ENCODE measurements around the gene EPHA3. TPM values are rescaled to one million over a fixed set of nuclear protein-coding genes. Genes with fewer than 3 reads are reported as not detected.

The EPHA3 gene
- total RNA-seq, 4 donors from 2014 or later, result 0.85 to 1.4 (median 0.96) TPM

GRCh38 chr3:89434621-89435380, 327.4 kb downstream of the EPHA3 start:
- no peak overlapping the region for H3K27ac ChIP-seq
- no peak for TF ChIP-seq POLR2A (IDR thresholded peaks at IDR 0.05)
- TF ChIP-seq POLR2AphosphoS5 (IDR thresholded peaks at IDR 0.05), result no peak
- no peak for TF ChIP-seq EP300 (IDR thresholded peaks at IDR 0.05)
- TF ChIP-seq CTCF (IDR thresholded peaks at IDR 0.05), result no peak
- no peak for DNase-seq (ENCODE audit: low spot score in 2 of 2)

GRCh38 chr3:89436846-89437245, 329.4 kb downstream of the EPHA3 start:
- H3K4me1 ChIP-seq, result no peaks in the 10 kb centered on the region
- no peak for DNase-seq (ENCODE audit: low spot score in 2 of 2)
- H3K27me3 ChIP-seq, result no peaks in the 10 kb centered on the region
- no peaks in the 10 kb centered on the region for H3K36me3 ChIP-seq
- no peak overlapping the region for H3K4me3 ChIP-seq
- 68% methylated on average over 3 of the region's 3 CpGs for WGBS
- no peak overlapping the region for H3K27ac ChIP-seq
- no peak for TF ChIP-seq CTCF (IDR thresholded peaks at IDR 0.05)
- no peak for TF ChIP-seq POLR2A (IDR thresholded peaks at IDR 0.05)
- no peak for TF ChIP-seq EP300 (IDR thresholded peaks at IDR 0.05)
- no peak for TF ChIP-seq POLR2AphosphoS5 (IDR thresholded peaks at IDR 0.05)
- H3K9me3 ChIP-seq, result no peaks in the 10 kb centered on the region

More at GRCh38 chr3:89434621-89435380, 327.4 kb downstream of the EPHA3 start:
- no peaks in the 10 kb centered on the region for H3K36me3 ChIP-seq
- H3K4me1 ChIP-seq, result no peaks in the 10 kb centered on the region
- WGBS, result 69% methylated on average over 7 of the region's 7 CpGs
- no peaks in the 10 kb centered on the region for H3K9me3 ChIP-seq
- H3K4me3 ChIP-seq, result no peak overlapping the region
- H3K27me3 ChIP-seq, result no peaks in the 10 kb centered on the region

GRCh38 chr3:89440386-89440785, 333.0 kb downstream of the EPHA3 start:
- 88% methylated on average over 4 of the region's 4 CpGs for WGBS
- no peaks in the 10 kb centered on the region for H3K4me1 ChIP-seq

GRCh38 chr3:89441141-89441540, 333.7 kb downstream of the EPHA3 start:
- no peak for TF ChIP-seq POLR2A (IDR thresholded peaks at IDR 0.05)
- TF ChIP-seq POLR2AphosphoS5 (IDR thresholded peaks at IDR 0.05), result no peak
- TF ChIP-seq CTCF (IDR thresholded peaks at IDR 0.05), result no peak
- TF ChIP-seq EP300 (IDR thresholded peaks at IDR 0.05), result no peak
- Histone ChIP-seq H3K4me3 (no peak overlapping the region), H3K9me3 (peaks cover 5% of the 10 kb centered on the region), H3K4me1 (no peaks in the 10 kb centered on the region), H3K27ac (no peak overlapping the region), H3K36me3 (no peaks in the 10 kb centered on the region), H3K27me3 (no peaks in the 10 kb centered on the region)
- no peak for DNase-seq (ENCODE audit: low spot score in 2 of 2)

More at GRCh38 chr3:89440386-89440785, 333.0 kb downstream of the EPHA3 start:
- no peak for DNase-seq (ENCODE audit: low spot score in 2 of 2)
- Histone ChIP-seq H3K4me3 (no peak overlapping the region), H3K9me3 (peaks cover 5% of the 10 kb centered on the region), H3K27ac (no peak overlapping the region), H3K36me3 (no peaks in the 10 kb centered on the region), H3K27me3 (no peaks in the 10 kb centered on the region)
- no peak for TF ChIP-seq EP300 (IDR thresholded peaks at IDR 0.05)
- TF ChIP-seq POLR2A (IDR thresholded peaks at IDR 0.05), result no peak
- no peak for TF ChIP-seq POLR2AphosphoS5 (IDR thresholded peaks at IDR 0.05)
- TF ChIP-seq CTCF (IDR thresholded peaks at IDR 0.05), result no peak

- TF ChIP-seq CTCF (IDR thresholded peaks at IDR 0.05) (no peak), EP300 (IDR thresholded peaks at IDR 0.05) (no peak), POLR2AphosphoS5 (IDR thresholded peaks at IDR 0.05) (no peak), POLR2A (IDR thresholded peaks at IDR 0.05) (no peak)
- no peaks in the 10 kb centered on the region for H3K4me1 ChIP-seq
- no peaks in the 10 kb centered on the region for H3K36me3 ChIP-seq
- no peaks in the 10 kb centered on the region for H3K27me3 ChIP-seq
- WGBS, result 100% methylated on average over 1 of the region's 1 CpG
- DNase-seq (ENCODE audit: low spot score in 2 of 2), result no peak
- peaks cover 5% of the 10 kb centered on the region for H3K9me3 ChIP-seq
- H3K4me3 ChIP-seq, result no peak overlapping the region
- H3K27ac ChIP-seq, result no peak overlapping the region
Measured at GRCh38 chr3:89446593-89446992, 339.2 kb downstream of the EPHA3 start.

All from suprapubic skin (tissue), 4 donors.